HG02943 (cell line): ENCODE measurements around the gene CPA2.

Source experiments
- ATAC-seq: cut with Tn5 transposase; IDR thresholded peaks from one replicate; pipeline ENCODE4 v1.9.1; 2021; ENCODE audit warnings: mild to moderate bottlenecking, low read depth, moderate library complexity; ENCODE audit not compliant: unreplicated experiment

Gene CPA2

DNA sequence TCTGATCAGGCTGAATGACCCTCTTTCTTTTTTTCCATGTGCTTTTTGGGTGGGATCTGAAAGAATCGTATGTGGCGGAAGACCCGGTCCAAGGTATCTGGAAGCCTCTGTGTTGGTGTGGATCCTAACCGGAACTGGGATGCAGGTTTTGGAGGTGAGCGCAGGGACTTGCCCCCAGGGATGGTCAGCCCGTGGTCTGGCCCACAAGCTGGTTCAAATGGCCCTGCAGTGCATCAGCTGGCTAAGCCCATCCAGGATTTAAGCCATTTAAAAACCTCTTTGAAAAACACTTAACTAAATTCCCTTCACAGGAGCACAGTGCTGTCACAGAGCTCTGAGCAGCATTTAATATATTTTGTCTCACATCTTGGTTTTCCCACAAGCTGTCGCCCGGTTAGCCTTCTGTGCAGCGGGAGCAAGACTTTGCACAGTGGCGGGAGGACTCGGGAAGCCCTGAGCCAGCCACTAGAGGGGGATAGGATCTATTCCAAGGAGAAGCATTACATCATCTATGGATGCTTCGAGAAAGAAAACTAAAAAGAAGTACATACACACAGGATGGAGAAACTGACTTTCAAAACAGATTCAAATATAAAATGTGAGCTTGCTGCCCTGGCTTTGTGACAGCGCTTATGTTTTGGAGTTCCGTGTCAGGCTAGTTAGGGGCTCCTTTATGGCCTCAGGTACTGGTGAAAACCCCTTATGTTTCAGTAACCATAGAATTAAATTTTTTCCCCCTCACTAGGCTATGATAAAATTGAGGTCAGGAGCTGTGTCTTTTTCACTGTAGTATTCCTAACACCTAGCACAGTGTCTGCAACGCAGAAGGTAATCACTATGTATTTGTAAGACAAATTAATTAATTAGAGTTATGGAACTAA lies 11.3 kb downstream of the CPA2 start:
- no peak for ATAC-seq

DNA sequence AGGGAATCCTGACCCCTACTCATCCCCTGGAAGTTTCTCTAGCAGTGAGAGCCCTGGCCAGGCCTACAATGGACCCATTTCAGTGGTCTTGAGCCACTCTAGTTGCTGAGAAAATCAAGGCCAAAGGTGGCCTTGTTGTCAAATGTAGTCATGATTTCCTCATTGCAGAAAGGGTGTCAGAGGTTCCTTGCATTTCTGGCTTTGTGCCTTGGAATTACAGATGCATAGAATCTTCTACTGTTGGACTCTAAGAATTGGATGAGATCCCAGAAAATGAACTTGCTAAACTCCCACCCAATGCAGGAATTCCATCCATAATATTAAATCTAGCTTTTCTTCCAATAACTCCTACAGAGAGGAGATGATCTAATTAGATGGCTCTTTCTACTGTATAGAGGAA lies 12.2 kb downstream of the CPA2 start:
- ATAC-seq, result no peak

DNA sequence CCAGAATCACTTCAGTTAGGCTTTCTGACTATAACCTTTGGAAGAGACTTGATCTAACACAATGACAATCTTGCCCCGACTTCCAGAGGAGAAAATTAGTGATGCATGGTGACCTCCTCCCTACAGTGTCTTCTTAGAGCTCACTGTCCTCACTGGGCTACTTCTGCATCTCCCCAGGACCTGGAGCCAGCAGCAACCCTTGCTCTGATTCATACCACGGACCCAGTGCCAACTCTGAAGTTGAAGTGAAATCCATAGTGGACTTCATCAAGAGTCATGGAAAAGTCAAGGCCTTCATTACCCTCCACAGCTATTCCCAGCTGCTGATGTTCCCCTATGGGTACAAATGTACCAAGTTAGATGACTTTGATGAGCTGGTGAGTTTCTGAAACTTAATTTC lies 12.6 kb downstream of the CPA2 start:
- no peak for ATAC-seq

DNA sequence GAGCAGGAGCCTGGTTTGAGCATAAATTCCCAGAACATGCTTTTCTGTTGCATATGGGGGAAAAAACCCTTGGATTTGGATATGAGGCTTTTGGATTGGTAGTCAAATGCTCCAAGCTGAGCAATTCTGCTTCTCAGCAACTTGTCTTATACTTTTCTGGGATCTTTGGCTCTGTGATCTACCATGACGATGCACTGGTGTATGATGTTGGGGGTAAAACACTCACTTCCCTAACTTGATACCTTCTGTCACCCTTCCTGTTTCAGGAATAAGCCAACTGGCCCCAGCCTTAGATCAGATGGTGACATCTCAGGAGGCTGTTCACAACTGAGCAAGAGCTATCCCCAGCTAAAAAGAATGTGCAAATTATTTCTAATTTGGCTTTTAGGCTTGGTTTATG lies 13.2 kb downstream of the CPA2 start:
- ATAC-seq, result no peak

DNA sequence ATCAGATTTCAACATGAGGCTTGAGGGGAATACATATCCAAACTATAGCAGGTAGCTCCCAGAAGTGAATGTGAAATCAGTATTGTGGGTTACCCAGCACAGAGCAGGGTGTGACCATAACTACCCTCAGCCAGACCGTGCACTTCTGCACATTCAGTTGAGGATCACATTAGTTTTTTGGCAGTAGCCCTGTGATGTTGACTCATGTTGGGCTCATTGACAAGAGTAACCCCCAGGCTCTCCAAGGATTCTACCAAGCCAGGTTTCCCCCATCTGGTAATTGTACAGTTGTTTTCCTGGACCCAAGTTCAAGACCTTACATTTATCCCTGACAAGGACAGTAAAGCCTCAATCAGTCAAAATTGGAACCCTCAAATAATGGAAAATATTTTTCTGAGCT lies 14.6 kb downstream of the CPA2 start:
- ATAC-seq, result no peak

DNA sequence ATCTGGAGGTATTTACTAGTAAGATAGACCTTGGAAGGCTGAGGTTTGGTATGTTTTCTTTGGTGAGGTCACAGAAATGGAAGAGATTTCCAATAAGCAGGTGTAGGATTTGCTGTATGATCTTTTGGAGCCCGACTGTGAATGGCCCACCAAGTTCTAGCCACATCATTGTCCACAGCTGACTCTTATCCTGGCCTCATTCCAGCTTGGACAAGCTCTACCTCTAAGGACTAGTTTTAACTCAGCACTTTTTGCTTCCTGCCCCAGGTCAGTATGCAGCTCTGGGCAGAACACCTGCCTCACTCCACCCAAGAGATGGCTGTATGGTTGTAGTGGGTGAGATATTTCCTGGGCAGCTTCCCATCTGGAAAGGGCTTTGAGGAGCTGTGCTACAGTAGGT lies 20.2 kb downstream of the CPA2 start:
- ATAC-seq, result no peak

DNA sequence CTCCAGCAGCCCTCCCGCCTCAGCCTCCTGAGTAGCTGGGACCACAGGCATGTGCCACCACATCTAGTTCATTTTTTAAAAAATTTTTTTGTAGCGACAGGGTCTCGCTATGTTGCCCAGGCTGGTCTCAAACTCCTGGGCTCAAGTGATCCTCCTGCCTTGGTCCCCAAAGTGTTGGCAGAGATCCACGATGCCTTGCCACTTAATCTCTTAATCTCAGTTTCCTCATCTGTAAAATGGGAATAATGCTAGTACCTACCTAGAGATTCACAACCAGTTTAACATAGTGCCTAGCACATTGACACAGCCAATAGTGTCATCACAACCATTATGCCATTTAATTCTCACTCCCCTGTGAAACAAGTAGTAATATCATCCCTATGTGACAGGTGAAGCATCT lies 21.5 kb downstream of the CPA2 start:
- ATAC-seq, result no peak

DNA sequence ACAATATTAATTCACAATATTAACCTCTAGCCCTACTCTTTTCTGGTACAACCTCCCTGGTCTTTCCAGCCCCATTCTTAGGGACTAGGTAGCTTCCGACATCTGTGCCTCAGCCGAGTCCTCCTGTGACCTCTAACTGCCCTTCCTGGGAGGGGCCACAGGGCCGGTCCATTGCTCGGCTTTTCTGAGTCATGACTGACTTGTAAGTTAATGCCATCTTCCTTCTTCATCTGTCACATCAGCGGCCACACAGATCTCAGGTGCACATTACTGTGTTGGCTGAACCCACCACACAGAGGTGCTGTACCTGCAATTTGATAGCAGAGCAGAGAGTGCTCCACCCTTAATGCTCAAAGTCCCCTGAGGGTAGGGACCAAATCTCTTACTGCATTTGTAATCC lies 22.2 kb downstream of the CPA2 start:
- no peak for ATAC-seq

DNA sequence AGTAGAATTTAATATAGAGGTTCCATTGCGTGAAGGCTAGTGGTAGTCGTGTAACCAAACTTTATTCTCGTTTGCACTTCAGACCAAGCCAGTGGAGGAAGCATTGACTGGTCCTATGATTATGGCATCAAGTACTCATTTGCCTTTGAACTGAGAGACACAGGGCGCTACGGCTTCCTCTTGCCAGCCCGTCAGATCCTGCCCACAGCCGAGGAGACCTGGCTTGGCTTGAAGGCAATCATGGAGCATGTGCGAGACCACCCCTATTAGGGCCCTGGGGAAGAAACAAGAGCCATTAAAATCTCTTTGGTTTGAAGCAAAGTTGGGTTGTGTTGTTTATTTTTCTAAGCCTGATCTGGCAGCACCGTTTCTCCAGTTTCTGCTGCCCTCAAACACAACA lies 22.8 kb downstream of the CPA2 start:
- no peak for ATAC-seq

DNA sequence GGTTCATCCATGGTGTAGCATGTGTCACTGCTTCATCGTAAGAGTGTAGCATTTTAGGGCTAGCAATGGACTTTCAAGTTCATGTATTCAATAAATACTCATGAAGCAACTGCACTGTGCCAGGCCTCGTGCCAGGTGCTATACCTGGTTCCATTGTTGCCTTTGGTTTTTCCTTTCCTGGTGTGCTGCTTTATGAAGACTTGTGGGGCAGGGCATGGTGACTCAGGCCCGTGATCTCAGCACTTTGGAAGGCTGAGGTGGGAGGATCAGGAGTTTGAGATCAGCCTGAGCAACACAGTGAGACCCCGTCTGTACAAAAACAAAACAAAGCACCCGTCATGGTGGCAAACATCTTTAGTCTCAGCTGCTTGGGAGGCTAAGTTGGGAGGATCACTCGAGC lies 24.1 kb downstream of the CPA2 start:
- ATAC-seq, result no peak

DNA sequence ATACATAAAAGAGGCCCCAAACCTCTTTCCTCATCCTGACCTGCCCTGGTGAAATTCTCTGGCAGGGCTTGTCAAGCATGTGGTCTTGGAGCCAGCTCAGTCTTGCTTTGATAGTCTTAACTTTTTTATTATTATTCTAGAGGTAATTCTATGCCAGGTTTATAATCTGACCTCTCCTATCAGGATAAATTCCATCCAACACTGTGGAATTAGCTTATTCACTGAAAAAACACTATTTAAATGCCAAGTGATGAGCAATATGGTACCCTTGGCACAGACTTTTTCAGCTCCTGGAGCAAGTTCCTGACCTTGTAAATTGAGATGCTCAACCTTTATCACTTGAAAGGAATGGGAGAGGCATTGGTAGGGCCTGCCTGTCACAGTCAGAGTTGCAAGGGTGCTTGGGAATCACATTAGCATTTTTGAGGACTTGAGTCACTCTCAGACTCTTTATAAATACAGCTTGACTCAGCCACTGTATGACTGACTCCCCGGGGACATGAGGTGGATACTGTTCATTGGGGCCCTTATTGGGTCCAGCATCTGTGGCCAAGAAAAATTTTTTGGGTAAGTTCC lies 26.1 kb downstream of the CPA2 start, which contains the start of gene CPA4:
Gene CPA4 (plus strand): TSS at position 480 of the 576 bp plus-strand sequence. CDS start 20 bp downstream, at position 500.
- no peak for ATAC-seq

DNA sequence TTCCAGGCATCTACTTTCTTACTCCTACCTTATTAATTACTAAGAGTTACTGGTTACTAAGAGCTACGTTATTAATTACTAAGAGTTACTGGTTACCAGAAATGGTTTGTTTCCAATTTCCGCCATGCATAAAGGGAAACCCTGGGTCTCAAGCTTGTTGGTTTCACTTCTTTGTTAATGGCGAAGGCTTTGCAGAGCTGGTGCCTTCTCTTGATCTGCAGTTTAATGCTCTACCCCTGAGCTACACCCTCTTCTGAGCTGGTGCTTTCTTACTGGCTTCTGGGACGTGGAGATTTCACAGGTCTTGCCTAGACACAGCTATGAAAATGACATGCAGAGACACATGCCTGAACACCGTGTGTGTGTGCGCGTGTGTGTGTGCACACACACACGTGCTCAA lies 26.9 kb downstream of the CPA2 start:
- ATAC-seq, result no peak

DNA sequence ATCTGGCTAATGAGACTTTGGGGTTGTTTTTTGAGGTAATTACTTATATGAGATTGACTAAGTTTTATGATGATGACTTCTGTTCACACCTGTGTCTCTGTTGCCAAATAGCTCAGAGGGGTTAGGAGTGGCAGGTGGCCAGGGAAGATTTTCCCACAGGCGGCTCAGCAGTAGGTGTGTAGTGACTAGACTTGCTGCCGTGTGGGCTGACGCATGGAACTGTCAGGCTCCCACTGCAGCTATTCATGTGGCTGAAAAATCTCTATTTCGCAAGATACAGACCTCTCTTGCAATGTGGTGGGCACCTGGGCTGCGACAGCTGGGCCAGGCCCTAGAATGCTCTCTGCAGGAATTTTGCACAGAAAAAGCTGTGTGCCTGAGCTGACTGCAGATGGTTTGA lies 27.7 kb downstream of the CPA2 start:
- no peak for ATAC-seq

DNA sequence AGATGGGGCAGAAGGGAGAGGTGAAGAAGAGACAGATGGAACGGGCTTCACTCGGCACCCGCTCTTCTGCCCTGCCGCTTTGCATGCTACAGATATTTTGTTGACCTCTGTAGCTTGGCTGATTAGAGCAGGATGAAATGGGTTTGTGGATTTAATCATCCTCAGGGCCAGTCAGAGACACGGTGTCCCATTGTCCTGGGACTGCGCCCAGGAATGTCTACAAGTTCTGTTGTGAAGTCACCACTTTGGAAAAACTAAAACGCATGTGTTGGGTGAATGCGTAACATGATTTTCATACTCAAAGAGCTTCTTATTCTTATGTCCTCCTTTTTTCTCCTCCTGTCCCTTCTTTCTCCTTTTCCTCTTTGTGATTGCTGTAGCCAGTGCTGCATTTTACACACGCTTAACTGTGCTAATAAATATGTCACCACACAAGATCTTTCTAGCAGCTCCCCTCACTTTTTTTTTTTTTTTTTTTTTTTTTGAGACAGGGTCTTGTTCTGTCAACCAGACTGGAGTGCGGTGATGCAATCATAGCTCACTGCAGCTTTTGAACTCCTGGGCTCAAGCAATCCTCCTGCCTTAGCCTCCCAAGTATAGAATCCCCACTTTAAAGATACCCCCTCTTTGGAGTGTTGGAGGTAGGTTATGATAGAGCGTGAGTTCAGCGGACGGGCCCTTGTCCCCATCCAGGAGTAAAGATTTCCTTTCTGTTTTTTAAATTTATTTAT lies 29.7 kb downstream of the CPA2 start:
- ATAC-seq, result no peak

DNA sequence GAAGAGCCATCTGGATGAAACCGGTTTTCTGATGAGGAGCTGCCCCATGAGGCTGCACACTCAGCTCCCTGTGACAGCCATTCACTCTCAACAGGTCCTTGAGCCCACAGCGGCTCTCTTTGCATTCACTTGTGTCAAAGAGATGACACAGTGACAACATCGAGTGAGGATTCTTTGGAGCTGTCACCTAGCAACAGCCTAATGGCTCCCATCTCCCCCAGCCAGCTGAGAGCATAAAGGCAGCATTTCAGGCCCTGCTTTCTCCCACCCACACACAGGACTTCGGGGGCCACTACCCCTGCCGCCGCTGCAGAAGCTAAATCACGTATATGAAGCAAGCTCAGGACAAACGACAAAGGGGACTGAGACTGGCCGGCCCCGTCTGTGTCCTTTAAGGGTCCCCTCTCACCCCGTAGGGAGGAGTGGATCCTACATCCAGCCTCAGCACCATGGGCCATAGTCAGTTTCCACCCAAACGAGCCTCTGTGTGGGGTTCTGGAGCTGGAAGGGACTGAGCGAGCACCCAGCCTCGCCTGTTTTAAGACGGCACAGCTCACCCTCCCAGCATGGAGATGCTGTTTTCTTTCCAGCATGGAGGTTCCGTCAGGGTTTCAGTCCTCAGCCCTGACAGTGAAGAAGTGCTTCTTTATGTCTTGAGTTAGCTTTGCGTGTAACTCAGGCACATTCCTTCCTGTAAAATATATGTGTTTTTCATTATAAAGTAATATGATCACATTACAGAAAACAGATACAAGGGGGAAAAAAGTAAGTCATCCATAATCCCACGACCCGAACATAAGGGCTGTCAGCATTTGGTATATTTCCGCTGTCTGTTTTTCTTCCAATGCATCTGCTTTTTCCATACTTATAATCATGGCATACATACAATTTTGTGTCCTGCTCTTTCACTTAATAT lies 31.2 kb downstream of the CPA2 start:
- no peak for ATAC-seq

DNA sequence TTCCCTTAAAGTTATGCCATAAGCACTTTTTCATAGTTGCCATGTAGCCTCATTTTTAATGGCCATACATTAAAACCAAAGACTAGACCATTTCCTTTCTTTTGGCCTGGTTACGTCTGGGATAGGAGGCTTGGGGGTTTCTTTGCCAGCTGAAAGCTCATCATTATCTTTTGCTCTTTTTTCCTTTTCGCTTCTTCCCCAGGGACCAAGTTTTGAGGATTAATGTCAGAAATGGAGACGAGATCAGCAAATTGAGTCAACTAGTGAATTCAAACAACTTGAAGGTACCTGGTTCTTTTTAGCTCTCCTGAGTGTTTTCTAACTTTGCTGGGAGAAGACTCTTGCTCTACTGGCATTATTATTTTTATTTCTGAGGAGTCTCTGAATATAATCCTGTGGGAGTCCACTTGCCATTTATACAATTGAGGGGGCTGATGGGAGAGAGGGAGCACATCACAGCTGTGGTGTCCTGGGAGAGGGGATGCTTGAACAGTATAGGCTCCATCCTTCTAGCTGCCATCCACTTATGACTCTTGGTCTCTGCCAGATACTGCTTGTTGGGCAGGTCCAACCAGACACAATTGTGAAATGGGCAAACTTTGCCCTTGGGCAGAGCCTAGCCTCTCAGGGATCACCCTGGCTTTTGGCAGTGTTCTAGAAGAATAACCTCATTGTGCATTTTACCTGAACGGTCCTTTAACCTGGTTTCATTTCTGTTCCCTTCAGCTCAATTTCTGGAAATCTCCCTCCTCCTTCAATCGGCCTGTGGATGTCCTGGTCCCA lies 32.1 kb downstream of the CPA2 start:
- ATAC-seq, result no peak

DNA sequence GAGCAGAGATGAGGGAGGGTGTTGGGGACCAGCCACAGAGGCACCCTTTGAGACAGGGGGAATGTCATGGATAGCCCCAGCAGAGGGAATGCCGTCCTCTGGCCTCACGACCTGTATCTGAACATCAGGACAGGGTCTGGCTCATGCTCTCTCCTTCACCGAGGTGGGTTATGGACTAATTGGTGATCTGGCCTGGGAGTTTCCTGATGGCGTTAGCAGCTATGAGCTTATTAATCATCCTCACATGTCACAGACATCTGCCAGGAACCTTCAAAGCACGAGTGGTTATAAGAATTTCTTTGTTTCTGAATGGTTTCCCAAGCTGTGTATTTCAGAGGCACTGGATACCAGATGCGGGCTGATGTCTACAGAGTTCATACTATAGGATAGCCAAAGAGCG lies 33.2 kb downstream of the CPA2 start:
- ATAC-seq, result no peak

DNA sequence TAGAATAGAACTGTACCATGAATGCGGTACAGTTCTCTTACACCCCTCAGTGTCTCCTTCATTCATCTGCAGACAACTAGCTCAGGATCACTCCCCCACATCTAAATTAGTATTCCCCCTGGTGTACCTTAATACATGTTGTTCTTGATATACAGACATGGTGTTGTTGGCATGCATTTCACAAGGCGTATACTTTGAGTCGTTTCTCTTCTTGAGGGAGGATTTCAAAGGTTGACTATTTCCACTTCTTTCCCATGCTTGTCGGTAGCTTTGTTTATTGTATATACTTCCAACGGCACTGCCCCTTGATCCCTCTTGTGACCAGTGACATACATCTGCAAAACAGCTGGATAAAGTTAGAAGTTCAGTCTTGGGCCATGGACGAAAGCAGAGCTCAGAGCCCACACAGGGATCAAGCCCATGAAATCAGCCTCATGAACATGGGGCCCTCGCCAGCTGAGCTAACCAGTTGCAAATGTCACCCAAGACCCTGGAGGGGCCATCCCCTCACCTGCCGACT lies 34.9 kb downstream of the CPA2 start:
- ATAC-seq, result no peak

DNA sequence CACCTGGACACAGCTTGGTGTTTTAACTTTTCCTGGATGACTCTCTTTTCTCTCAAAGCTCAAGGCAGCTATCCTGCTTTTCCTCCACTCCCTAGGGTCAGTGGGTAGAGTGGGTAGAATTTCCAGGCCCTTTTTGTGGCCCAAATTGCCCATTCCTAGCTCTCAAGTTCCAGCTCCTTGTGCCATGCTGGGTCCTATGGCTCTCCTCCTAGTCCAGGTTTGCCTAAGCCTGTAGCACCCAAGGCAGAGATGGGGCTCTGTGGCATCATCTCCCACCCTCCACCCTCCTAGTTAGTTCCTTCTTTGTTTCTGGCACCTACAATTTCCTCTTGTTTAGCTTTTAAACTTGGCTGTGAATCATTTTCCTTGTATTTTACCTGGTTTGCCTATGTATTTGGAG lies 36.0 kb downstream of the CPA2 start:
- ATAC-seq, result no peak

DNA sequence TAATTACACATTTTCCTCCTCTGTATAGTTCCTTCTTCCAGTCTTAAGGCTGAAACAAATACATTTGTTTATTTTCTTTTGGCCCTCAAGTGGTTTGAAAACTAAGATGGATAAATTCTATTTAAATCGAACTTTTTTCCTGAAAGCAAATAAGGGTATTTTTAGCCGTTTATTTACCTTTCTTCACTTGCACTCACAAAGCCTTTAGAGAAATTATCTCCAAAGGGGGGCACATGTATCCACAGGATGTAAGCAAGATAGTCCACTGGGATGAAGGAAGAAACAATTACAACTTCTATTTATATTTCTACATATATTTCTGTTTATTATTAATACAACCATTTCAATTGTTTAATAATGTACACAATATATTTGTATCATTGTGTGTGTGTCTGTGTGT lies 36.5 kb downstream of the CPA2 start:
- ATAC-seq, result no peak
